Left lung (tissue), 10 donors: ENCODE results near the gene GPC5. TPM values are rescaled to one million over a fixed set of nuclear protein-coding genes. Genes with fewer than 3 reads are reported as not detected.

Experiments
- ATAC-seq: fragments of 200-7000 bp; cut with Tn5 transposase; one replicate; pipeline ENCODE4 v1.9.1; 2020; ENCODE audit warnings: moderate library complexity
- DNase-seq, 4 donors: peaks; one replicate each; pipeline ENCODE4 v3.0.0-alpha.2; 2013 to 2020
- H3K27ac ChIP-seq, 2 donors: fragments of 200-600 bp; sonication (generic) in 1 of 2; one replicate each; pipeline versions ENCODE4 v1.5.0 to v1.8.0; 2020 to 2021
- H3K27me3 ChIP-seq, 2 donors: fragments of 200-600 bp; sonication (generic) in 1 of 2; one replicate each; pipeline versions ENCODE4 v1.5.0 to v1.8.0; 2020 to 2021
- H3K36me3 ChIP-seq, 2 donors: fragments of 200-600 bp; sonication (generic) in 1 of 2; one replicate each; pipeline versions ENCODE4 v1.5.0 to v1.8.0; 2020 to 2021
- H3K4me1 ChIP-seq, 2 donors: fragments of 200-600 bp; one replicate each; pipeline ENCODE4 v1.8.0; 2021
- H3K4me3 ChIP-seq, 2 donors: fragments of 200-600 bp; sonication (generic) in 1 of 2; one replicate each; pipeline versions ENCODE4 v1.5.0 to v1.8.0; 2020 to 2021; ENCODE audit warnings: mild to moderate bottlenecking in 1 of 2
- H3K9me3 ChIP-seq, 2 donors: fragments of 200-600 bp; sonication (generic) in 1 of 2; one replicate each; pipeline versions ENCODE4 v1.5.0 to v1.8.0; 2020 to 2021
- intact Hi-C, 2 donors: fragments of 100-400 bp; cut with DNase I; formaldehyde crosslinking; loops; one replicate each; pipeline versions ENCODE4 v1.11.2 to v1.14.2; 2022
- polyA plus RNA-seq, 6 donors: library from polyadenylated mRNA; unstranded; fragments of 120-200 nt; gene quantifications; one replicate each; pipeline ENCODE4 v1.2.1, GENCODE V29; 2013; ENCODE audit not compliant: insufficient read length in 6 of 6
- total RNA-seq, 2 donors: library from RNA; stranded (reverse); fragmentation: NEBNext Ultra II Directional; extraction: Animal tissue kit (Norgen Biotek cat#: 25700); gene quantifications; one replicate each; pipeline ENCODE4 v1.2.1, GENCODE V29; 2021
- TF ChIP-seq, protein P1 (sequence below), 2 donors: fragments of 200-600 bp; sonication (generic) in 1 of 2; IDR thresholded peaks; one replicate each; pipeline versions ENCODE4 v1.5.0 to v1.8.0; 2021; ENCODE audit warnings: antibody characterized with exemption in 2 of 2
- donor health status: DM: no; HTN: yes; CAD: no.
- donor health status: DM: no; HTN: no; CAD: no.

Gene GPC5
- total and polyA plus RNA-seq, 8 donors = 9.2 to 19.5 (median 11.5) TPM

DNA sequence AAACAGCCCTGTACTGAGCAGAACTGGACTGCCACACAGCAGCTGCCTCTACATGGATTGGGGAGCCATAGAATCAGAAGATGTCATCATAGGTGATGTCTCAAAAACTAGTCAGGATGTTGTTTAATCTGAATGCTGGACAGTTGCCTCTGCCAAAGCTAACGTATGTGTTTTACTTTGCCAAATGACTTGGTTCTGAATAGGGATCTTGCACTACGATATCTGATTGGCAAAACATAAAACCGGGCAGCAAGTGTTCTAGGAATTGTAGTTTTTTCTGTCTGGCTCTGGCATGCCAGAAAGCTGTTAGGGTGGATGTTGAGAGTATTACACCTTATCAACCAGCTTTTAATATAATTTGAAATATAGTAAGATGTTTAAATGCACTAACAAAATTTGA, 645.9 kb downstream of the GPC5 start:
- Histone ChIP-seq H3K27me3 (no peaks in the 10 kb centered on the region), H3K4me3 (no peak overlapping the region), H3K9me3 (no peaks in the 10 kb centered on the region), H3K27ac (no peak overlapping the region), H3K36me3 (no peaks in the 10 kb centered on the region), H3K4me1 (no peaks in the 10 kb centered on the region)
- TF ChIP-seq, protein P1, sequence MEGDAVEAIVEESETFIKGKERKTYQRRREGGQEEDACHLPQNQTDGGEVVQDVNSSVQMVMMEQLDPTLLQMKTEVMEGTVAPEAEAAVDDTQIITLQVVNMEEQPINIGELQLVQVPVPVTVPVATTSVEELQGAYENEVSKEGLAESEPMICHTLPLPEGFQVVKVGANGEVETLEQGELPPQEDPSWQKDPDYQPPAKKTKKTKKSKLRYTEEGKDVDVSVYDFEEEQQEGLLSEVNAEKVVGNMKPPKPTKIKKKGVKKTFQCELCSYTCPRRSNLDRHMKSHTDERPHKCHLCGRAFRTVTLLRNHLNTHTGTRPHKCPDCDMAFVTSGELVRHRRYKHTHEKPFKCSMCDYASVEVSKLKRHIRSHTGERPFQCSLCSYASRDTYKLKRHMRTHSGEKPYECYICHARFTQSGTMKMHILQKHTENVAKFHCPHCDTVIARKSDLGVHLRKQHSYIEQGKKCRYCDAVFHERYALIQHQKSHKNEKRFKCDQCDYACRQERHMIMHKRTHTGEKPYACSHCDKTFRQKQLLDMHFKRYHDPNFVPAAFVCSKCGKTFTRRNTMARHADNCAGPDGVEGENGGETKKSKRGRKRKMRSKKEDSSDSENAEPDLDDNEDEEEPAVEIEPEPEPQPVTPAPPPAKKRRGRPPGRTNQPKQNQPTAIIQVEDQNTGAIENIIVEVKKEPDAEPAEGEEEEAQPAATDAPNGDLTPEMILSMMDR (IDR thresholded peaks at IDR 0.05) = no peak
- ATAC-seq (no peak), DNase-seq (no peak)
- intact Hi-C loops = no loop called here

DNA sequence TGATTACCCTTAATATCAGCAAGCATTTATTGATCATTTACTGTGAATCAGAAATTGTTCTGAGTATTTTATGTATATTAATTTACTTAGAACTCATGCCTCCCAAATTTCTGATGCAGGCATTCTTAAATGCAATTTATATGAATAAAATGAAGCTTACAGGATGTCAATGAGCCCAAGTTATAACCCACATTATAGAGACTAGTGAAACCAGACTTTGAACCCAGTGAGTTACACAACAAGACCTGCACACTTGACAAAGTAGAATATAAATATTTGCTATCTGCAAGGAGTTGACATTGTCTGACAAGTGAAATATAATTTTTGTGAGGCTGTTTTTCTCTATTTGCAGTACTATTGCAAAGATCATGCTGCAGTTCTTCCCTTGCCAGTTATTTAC, 656.0 kb downstream of the GPC5 start:
- intact Hi-C loops = no loop called here
- H3K36me3 ChIP-seq = no peaks in the 10 kb centered on the region
- no peaks in the 10 kb centered on the region for H3K27me3 ChIP-seq
- TF ChIP-seq, protein P1 (IDR thresholded peaks at IDR 0.05) = no peak
- H3K4me3 ChIP-seq = no peak overlapping the region
- ATAC-seq = no peak
- no peaks in the 10 kb centered on the region for H3K4me1 ChIP-seq
- H3K27ac ChIP-seq = no peak overlapping the region
- H3K9me3 ChIP-seq = peaks cover 0 to 4% of the 10 kb centered on the region in 2 donors
- DNase-seq = no peak

DNA sequence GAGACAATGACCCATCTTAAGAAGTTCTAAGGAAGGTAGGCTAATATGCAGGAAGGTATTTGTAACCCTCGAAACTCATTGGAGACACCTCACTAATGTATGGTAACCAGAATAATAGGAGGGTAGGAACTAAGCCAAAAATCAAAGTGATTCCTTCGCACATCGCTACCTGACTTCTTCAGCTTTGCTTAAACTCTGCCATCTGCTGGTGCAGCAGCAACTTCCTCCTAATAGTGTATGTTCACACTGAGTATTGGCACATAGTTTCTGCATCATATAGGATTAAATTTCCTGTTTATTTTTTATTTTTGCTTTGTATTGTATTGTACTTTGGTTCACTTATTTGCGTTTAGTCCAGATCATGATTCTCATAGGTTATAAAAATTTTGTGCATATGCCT, 676.2 kb downstream of the GPC5 start:
- no peak overlapping the region for H3K4me3 ChIP-seq
- H3K36me3 ChIP-seq = no peaks in the 10 kb centered on the region
- TF ChIP-seq, protein P1 (IDR thresholded peaks at IDR 0.05) = no peak
- H3K27me3 ChIP-seq = no peaks in the 10 kb centered on the region
- no peaks in the 10 kb centered on the region for H3K9me3 ChIP-seq
- DNase-seq = peak in 1 of 4 donors; percentile 32
- no peaks in the 10 kb centered on the region for H3K4me1 ChIP-seq
- ATAC-seq = peak; percentile 12
- no peak overlapping the region for H3K27ac ChIP-seq
- intact Hi-C loops = no loop called here

DNA sequence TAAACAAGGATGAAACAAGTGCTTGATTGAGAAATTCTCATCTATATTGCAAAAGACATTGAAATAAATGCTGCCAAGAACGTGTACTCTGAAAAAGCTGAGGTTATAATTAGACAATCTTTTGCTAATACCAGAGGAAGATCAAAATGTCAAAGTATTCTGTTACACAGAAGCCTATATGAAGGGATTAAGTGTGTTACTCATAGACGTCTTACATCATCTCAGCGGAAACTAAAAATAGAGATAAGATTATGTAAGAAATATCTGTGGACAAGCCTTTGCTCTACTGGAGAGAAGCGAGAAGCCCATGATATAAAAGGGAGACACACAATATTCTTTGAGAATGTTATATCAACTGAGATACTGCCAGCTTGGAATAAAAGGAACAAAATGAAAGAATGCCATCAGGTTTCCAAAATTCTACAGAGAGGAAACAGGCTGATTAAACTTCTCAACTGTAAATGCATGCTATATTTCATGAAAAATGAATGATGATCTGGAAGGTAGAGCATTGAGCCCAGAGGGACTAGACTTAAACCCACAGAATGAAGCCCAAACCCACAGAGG, 699.0 kb downstream of the GPC5 start:
- H3K36me3 ChIP-seq = no peaks in the 10 kb centered on the region
- TF ChIP-seq, protein P1 (IDR thresholded peaks at IDR 0.05) = no peak
- H3K4me1 ChIP-seq = no peaks in the 10 kb centered on the region
- H3K27me3 ChIP-seq = no peaks in the 10 kb centered on the region
- ATAC-seq (no peak), DNase-seq (no peak)
- H3K27ac ChIP-seq = no peak overlapping the region
- H3K4me3 ChIP-seq = no peak overlapping the region
- intact Hi-C loops = no loop called here
- H3K9me3 ChIP-seq = no peaks in the 10 kb centered on the region

DNA sequence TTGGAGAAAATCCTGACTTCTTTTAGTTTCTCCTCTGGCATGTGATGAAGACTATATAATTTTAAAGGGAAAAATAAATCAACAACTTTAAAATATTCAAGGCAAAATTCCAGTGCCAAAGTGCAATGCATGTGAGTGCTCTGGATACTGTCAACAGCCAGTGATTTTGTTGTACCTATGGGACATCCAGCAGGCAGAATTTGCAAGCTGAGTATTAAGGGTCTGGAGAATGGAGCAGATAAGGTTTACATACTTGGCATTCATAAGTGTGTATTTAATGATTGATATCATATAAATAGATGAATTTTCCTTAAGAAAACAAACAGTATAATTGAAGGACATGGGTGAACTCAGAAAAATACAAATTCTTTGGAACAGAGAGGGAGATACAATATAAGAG, 703.4 kb downstream of the GPC5 start:
- H3K36me3 ChIP-seq = no peaks in the 10 kb centered on the region
- no peak overlapping the region for H3K4me3 ChIP-seq
- no peaks in the 10 kb centered on the region for H3K27me3 ChIP-seq
- H3K27ac ChIP-seq = no peak overlapping the region
- peaks cover 0 to 4% of the 10 kb centered on the region in 2 donors for H3K4me1 ChIP-seq
- DNase-seq (no peak), ATAC-seq (no peak)
- TF ChIP-seq, protein P1 (IDR thresholded peaks at IDR 0.05) = no peak
- H3K9me3 ChIP-seq = no peaks in the 10 kb centered on the region
- intact Hi-C loops = no loop called here
